Naive thymus-derived CD4-positive, alpha-beta T cell (primary cell): ENCODE data around the gene IGFL4. TPM values are rescaled to one million over a fixed set of nuclear protein-coding genes. Genes with fewer than 3 reads are reported as not detected.
A peak's percentile ranks its signal among the peaks of the same experiment; 100 is the strongest.

Experiments used
- ATAC-seq: fragments of 150-1000 bp; cut with Tn5 transposase; 2 replicates; pipeline ENCODE4 v1.10.0; 2021; ENCODE audit warnings: mild to moderate bottlenecking, moderate library complexity
- CTCF ChIA-PET: fragments of 350-600 bp; sonication (Branson Sonifier 250); formaldehyde crosslinking; loops from one replicate; lab custom pipeline; 2021; ENCODE audit warnings: antibody characterized with exemption; lab: Charles Lee
- POLR2A ChIA-PET: fragments of 350-600 bp; sonication (Branson Sonifier 250); formaldehyde crosslinking; loops from one replicate; lab custom pipeline; 2021; ENCODE audit warnings: antibody characterized with exemption, inconsistent platforms; lab: Charles Lee
- DNase-seq, 9 donors: peaks; one replicate each; pipeline versions ENCODE4 v3.0.0 to v3.0.0-alpha.2; 2020 to 2022; ENCODE audit warnings: mixed read lengths in 1 of 9
- H3K27ac ChIP-seq: one replicate; pipeline ENCODE4 v1.7.0; 2013; ENCODE audit warnings: mild to moderate bottlenecking, low read depth, low read length, moderate library complexity
- H3K27me3 ChIP-seq, 2 donors: one replicate each; pipeline ENCODE4 v1.7.0; 2013; ENCODE audit warnings: low read length in 2 of 2, mild to moderate bottlenecking in 2 of 2, moderate library complexity in 2 of 2; ENCODE audit not compliant: control insufficient read depth in 2 of 2, insufficient read depth in 2 of 2
- H3K36me3 ChIP-seq, 3 experiments: 1 replicate in 2 of 3; 2 replicates in 1 of 3; pipeline ENCODE4 v1.7.0; 2013; ENCODE audit warnings: low read length in 3 of 3, mild to moderate bottlenecking in 3 of 3, moderate library complexity in 1 of 3; ENCODE audit not compliant: insufficient read depth in 3 of 3, control insufficient read depth in 2 of 3
- H3K4me1 ChIP-seq, 2 donors: one replicate each; pipeline ENCODE4 v1.7.0; 2013; ENCODE audit warnings: low read length in 2 of 2, mild to moderate bottlenecking in 2 of 2, moderate library complexity in 1 of 2; ENCODE audit not compliant: control insufficient read depth in 2 of 2, insufficient read depth in 2 of 2
- H3K4me3 ChIP-seq: 2 replicates; pipeline ENCODE4 v1.7.0; 2013; ENCODE audit warnings: mild to moderate bottlenecking, low read length
- H3K9me3 ChIP-seq, 3 experiments: 1 replicate in 2 of 3; 2 replicates in 1 of 3; pipeline ENCODE4 v1.7.0; 2013; ENCODE audit warnings: low read length in 3 of 3; ENCODE audit not compliant: control insufficient read depth in 2 of 3
- H3K27ac Mint-ChIP-seq, 9 donors: one replicate each; pipeline ENCODE4 v1.8.0; 2020 to 2022; ENCODE audit warnings: mixed read lengths in 9 of 9, mild to moderate bottlenecking in 8 of 9, moderate library complexity in 5 of 9, inconsistent platforms in 2 of 9
- H3K27me3 Mint-ChIP-seq, 5 donors: one replicate each; pipeline ENCODE4 v1.8.0; 2021 to 2022; ENCODE audit warnings: mixed read lengths in 5 of 5, mild to moderate bottlenecking in 1 of 5
- H3K36me3 Mint-ChIP-seq, 5 donors: one replicate each; pipeline ENCODE4 v1.8.0; 2020 to 2022; ENCODE audit warnings: mixed read lengths in 5 of 5, mild to moderate bottlenecking in 3 of 5, inconsistent platforms in 1 of 5
- H3K4me1 Mint-ChIP-seq, 7 donors: one replicate each; pipeline ENCODE4 v1.8.0; 2020 to 2022; ENCODE audit warnings: mixed read lengths in 7 of 7, mild to moderate bottlenecking in 3 of 7, inconsistent platforms in 1 of 7
- H3K4me3 Mint-ChIP-seq, 10 donors: one replicate each; pipeline ENCODE4 v1.8.0; 2020 to 2022; ENCODE audit warnings: mild to moderate bottlenecking in 10 of 10, mixed read lengths in 10 of 10, moderate library complexity in 6 of 10, inconsistent platforms in 2 of 10
- H3K9me3 Mint-ChIP-seq, 11 donors: one replicate each; pipeline ENCODE4 v1.8.0; 2020 to 2022; ENCODE audit warnings: mixed read lengths in 11 of 11, mild to moderate bottlenecking in 4 of 11, inconsistent platforms in 1 of 11, moderate library complexity in 1 of 11
- intact Hi-C, 2 donors: fragments of 100-400 bp; cut with micrococcal nuclease; formaldehyde crosslinking; loops; one replicate each; pipeline ENCODE4 v1.15.1; 2023
- polyA plus RNA-seq, 2 donors: library from polyadenylated mRNA; unstranded; fragments of 300-500 nt; fragmentation: Illumina TruSeq; gene quantifications; one replicate each; pipeline ENCODE4 v1.2.3, GENCODE V29; 2021
- total RNA-seq, 6 experiments: library from RNA in 5 of 6; stranded (reverse) in 5 of 6; gene quantifications; 1 replicate in 5 of 6; 2 replicates in 1 of 6; pipeline ENCODE4 v1.2.3 and lab custom pipeline; 2021 to 2026

Gene IGFL4
- total and polyA plus RNA-seq, 7 experiments from 2014 or later = not detected

DNA sequence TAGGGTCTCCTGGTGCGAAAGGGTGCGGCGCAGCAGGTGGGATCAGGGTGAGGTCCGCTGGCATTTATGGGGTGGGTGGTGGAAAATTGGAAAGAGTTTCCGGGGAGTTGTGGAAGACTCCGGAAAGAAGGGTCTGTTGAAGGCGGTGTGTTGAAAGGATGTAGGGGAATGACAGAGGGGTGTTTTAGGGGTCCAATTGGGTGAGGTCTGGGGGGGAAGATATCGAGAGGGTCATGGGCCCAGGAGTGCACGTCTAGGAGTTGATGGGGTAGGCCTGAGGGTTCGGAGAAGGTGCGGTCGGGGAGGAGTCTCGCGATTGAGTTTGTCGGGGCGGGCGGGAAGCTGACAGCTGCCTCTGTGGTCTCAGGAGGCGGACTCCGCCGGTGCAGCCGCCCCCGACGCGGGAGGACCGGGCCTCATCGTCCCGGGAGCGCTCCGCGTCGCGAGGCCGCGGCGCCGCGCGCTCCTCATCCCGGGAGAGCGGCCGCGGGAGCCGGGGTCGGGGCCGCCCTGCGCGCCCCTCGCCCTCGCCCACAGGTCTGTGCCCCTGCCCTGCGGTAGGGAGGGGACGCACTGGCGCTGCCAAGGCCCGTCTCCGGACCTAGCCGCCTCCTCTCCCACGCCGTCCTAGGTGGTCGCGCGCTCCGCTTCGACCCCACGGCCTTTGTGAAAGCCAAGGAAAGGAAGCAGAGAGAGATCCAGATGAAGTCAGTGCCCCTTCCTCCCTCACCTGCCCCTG, 24.9 kb downstream of the IGFL4 start:
- H3K9me3 Mint-ChIP-seq = no peaks in the 10 kb centered on the region

DNA sequence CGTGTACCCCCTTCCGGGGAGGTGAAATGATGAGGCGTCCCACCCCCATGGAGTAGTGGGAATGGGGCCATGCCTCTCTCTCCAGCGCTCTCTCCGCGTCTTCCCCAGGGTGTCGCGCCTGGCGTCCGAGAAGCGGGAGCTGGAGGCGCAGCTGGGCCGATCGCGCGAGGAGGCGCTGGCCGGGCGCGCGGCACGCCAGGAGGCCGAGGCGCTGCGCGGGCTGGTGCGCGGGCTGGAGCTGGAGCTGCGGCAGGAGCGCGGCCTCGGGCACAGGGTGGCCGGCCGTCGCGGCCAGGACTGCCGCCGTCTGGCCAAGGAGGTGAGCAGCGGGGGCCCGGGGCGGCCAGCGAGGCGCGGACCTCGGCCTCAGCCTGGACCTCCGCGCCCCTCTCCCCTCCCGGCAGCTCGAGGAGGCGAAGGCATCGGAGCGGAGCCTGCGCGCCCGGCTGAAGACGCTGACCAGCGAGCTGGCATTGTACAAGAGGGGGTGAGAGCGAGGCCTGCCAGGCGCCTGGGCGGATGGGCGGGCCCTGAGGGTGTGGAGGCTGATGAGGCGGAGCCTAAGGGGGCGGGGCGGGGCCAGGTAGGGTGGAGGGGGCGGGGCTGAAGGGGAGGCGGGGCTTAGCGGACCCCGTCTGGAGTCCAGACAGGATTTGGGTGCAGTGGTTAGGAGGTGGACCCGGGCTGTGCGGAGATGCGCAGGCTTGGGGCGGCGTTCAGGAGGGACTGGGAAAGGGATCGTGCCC, 25.7 kb downstream of the IGFL4 start:
- intact Hi-C loops = loop anchor here (5.0 kb wide), 3 partner anchors 88 to 243 kb away; partner anchors contain the start of gene MYPOP (in 2 of the 2)
- Mint-ChIP-seq H3K27me3 (peaks cover 5 to 17% (median 12%) of the 10 kb centered on the region in 5 donors), H3K4me3 (peak overlapping the region; percentile 78 to 97 (median 84)), H3K4me1 (peaks cover 12 to 23% (median 18%) of the 10 kb centered on the region in 7 donors), H3K36me3 (peaks cover 3 to 20% (median 12%) of the 10 kb centered on the region in 5 donors), H3K9me3 (no peaks in the 10 kb centered on the region), H3K27ac (no peak overlapping the region)
- DNase-seq = peak; percentile 34 to 74 (median 57)
- peaks cover 0 to 5% (median 0%) of the 10 kb centered on the region in 3 experiments for H3K36me3 ChIP-seq
- ATAC-seq = peak; percentile 79
- ChIA-PET POLR2A (no interaction called here), CTCF (interaction anchor here (0.6 to 0.7 kb wide), 2 partner anchors 87 to 391 kb away, joined by 3 read pairs; no protein-coding TSS in a partner anchor)
- peak overlapping the region; percentile 62 for H3K4me3 ChIP-seq
- no peaks in the 10 kb centered on the region for H3K9me3 ChIP-seq
- H3K27me3 ChIP-seq = peaks cover 0 to 6% of the 10 kb centered on the region in 2 donors
- peaks cover 0 to 7% of the 10 kb centered on the region in 2 donors for H3K4me1 ChIP-seq
- H3K27ac ChIP-seq = no peak overlapping the region

More for the DNA sequence above, 24.9 kb downstream of the IGFL4 start:
- peak overlapping the region in 7 of 9 donors; percentile 28 to 82 (median 50) for H3K27ac Mint-ChIP-seq
- peaks cover 11 to 23% (median 18%) of the 10 kb centered on the region in 7 donors for H3K4me1 Mint-ChIP-seq
- H3K36me3 ChIP-seq = no peaks in the 10 kb centered on the region
- H3K27ac ChIP-seq = peak overlapping the region; percentile 55
- H3K9me3 ChIP-seq = no peaks in the 10 kb centered on the region
- peak overlapping the region; percentile 62 for H3K4me3 ChIP-seq
- H3K4me1 ChIP-seq = peaks cover 0 to 7% of the 10 kb centered on the region in 2 donors
- peaks cover 0 to 6% of the 10 kb centered on the region in 2 donors for H3K27me3 ChIP-seq
- peaks cover under 1 to 12% (median 6%) of the 10 kb centered on the region in 5 donors for H3K36me3 Mint-ChIP-seq
- DNase-seq = peak in 7 of 9 donors; percentile 25 to 49 (median 34)
- ATAC-seq = peak; percentile 49
- peak overlapping the region; percentile 85 to 97 (median 92) for H3K4me3 Mint-ChIP-seq
- ChIA-PET CTCF (no interaction called here), POLR2A (no interaction called here)
- H3K27me3 Mint-ChIP-seq = peaks cover 5 to 17% (median 12%) of the 10 kb centered on the region in 5 donors
- intact Hi-C loops = loop anchor here (1.0 to 5.0 kb wide), 8 partner anchors 21 to 246 kb away; partner anchors contain the start of genes CCDC61 (in 2 of the 2), MYPOP (in 2 of the 2) and SYMPK (in 1 of the 2)

DNA sequence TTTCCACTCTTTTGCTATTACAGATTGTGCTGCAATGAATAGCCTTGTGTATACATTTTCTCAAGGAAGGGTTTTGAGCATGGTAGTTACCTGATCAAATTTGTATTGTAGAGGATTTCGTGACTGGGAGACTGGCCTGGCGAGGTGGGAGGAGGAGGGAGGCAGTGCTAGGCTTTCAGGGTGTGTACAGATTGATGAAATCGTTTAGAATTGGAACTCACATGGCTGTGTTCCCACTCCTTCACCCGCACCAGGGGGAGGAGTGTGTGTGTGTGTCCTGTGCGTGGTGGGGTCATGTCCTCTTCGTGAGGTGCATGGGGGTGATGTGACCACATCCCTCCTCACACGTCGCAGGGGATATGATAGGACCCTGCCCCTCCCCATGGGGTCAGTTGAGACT, 26.3 kb downstream of the IGFL4 start:
- peak overlapping the region; percentile 41 to 94 (median 78) for H3K4me3 Mint-ChIP-seq
- H3K9me3 ChIP-seq = no peaks in the 10 kb centered on the region
- H3K27ac ChIP-seq = no peak overlapping the region
- H3K27ac Mint-ChIP-seq = no peak overlapping the region
- intact Hi-C loops = loop anchor here in 1 of 2 donors (5.0 kb wide), 1 partner anchor 242 kb away; no protein-coding TSS in a partner anchor
- peaks cover 16 to 23% (median 21%) of the 10 kb centered on the region in 7 donors for H3K4me1 Mint-ChIP-seq
- ChIA-PET CTCF (interaction anchor here (0.7 kb wide), 1 partner anchor 86 kb away, joined by 3 read pairs; no protein-coding TSS in a partner anchor), POLR2A (no interaction called here)
- no peak for DNase-seq
- no peak overlapping the region for H3K4me3 ChIP-seq
- H3K9me3 Mint-ChIP-seq = no peaks in the 10 kb centered on the region
- H3K27me3 ChIP-seq = peaks cover 0 to 6% of the 10 kb centered on the region in 2 donors
- peaks cover 3 to 23% (median 13%) of the 10 kb centered on the region in 5 donors for H3K36me3 Mint-ChIP-seq
- H3K4me1 ChIP-seq = peaks cover 0 to 7% of the 10 kb centered on the region in 2 donors
- peaks cover 0 to 6% (median 0%) of the 10 kb centered on the region in 3 experiments for H3K36me3 ChIP-seq
- no peak for ATAC-seq
- peaks cover 5 to 17% (median 12%) of the 10 kb centered on the region in 5 donors for H3K27me3 Mint-ChIP-seq

DNA sequence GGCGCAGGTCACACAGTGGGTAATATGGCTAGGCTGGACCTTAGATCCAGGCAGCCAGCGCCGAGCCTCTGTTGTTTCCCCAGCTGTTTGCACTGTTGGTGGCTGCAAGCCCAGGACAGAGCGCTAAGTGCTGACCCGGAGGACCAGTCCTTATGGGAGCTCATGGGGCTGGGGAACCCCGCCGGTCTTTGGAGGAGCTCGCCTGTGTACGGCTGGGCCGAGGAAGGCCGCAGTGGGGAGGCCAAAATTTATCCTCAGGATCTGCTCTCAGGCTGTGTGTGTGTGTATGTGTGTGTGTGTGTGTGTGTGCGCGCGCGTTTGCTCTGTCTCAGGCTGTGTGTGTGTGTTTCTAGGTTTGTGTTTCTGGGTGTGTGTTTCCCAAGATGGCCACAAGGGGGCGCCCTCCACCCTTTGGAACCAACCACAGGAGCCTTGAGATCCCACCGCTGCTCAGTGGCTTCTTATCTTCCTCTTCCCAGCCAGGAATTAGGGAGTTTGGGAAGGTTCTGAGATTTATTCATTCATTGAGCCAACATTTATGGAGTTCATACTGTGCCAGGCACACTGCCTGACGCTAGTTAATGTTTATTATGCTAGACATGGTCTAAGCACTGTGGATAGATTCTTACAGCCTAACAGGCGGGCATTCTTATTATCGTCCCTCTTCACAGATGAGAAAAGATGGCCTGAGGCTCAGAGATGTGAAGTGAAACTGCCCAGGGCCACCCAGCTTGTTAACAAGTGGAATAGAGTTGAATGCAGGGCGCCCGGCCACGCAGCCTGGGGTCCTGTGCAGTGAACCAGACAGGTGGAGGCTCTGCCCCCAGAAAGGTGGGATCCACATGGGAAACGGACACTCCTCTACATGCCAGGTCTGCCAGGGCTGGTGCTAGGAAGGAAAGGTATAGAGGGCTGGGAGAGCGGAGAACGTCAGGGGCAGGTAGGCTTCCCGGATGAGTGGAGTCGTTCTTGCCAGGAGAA, 31.0 kb downstream of the IGFL4 start:
- POLR2A ChIA-PET = no interaction called here
- peaks cover 3 to 45% (median 24%) of the 10 kb centered on the region in 5 donors for H3K36me3 Mint-ChIP-seq

DNA sequence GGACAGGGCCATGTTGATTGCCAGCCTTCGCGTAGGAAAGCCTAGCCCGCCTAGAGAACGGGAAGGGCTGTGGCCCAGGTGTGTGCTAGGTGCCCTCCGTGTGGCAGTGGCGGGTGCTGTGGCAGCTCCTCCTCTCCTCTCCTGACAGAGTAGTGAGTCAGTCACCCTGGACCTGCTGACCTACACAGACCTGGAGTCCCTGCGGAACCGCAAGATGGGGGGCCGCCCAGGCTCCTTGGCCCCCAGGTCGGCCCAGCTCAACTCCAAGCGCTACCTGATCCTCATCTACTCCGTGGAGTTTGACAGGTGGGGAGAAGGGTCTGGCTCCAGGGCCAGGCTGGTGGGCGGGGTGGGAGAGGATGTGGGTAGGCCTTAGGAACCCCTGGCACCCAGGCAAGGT, 34.4 kb downstream of the IGFL4 start:
- POLR2A ChIA-PET = no interaction called here
- H3K36me3 ChIP-seq = peaks cover 0 to 34% (median 0%) of the 10 kb centered on the region in 3 experiments
- no peaks in the 10 kb centered on the region for H3K9me3 ChIP-seq
- H3K27ac ChIP-seq = no peak overlapping the region
- H3K4me3 ChIP-seq = no peak overlapping the region
- CTCF ChIA-PET = no interaction called here
- Mint-ChIP-seq H3K9me3 (no peaks in the 10 kb centered on the region), H3K4me1 (peaks cover 0 to 6% (median under 1%) of the 10 kb centered on the region in 7 donors), H3K27ac (no peak overlapping the region), H3K36me3 (peaks cover 3 to 43% (median 22%) of the 10 kb centered on the region in 5 donors), H3K27me3 (no peaks in the 10 kb centered on the region), H3K4me3 (no peak overlapping the region)
- ATAC-seq (no peak), DNase-seq (no peak)
- no peaks in the 10 kb centered on the region for H3K4me1 ChIP-seq
- intact Hi-C loops = no loop called here
- no peaks in the 10 kb centered on the region for H3K27me3 ChIP-seq

More for the DNA sequence above, 31.0 kb downstream of the IGFL4 start:
- no peaks in the 10 kb centered on the region for H3K4me1 ChIP-seq
- intact Hi-C loops = loop anchor here (1.0 to 5.0 kb wide), 3 partner anchors 15 to 241 kb away; partner anchors contain the start of genes CCDC61 (in 1 of the 2) and SIX5 (in 1 of the 2)
- H3K4me3 Mint-ChIP-seq = peak overlapping the region in 1 of 10 donors; percentile 77
- peak overlapping the region in 2 of 9 donors; percentile 45 to 71 for H3K27ac Mint-ChIP-seq
- CTCF ChIA-PET = interaction anchor here (0.6 to 1.3 kb wide), 7 partner anchors 10 to 833 kb away, joined by 3 to 4 read pairs (median 3); no protein-coding TSS in a partner anchor
- H3K36me3 ChIP-seq = peaks cover 0 to 26% (median 0%) of the 10 kb centered on the region in 3 experiments
- H3K9me3 Mint-ChIP-seq = no peaks in the 10 kb centered on the region
- no peak overlapping the region for H3K4me3 ChIP-seq
- peaks cover 6 to 10% (median 6%) of the 10 kb centered on the region in 7 donors for H3K4me1 Mint-ChIP-seq
- ATAC-seq (peak; percentile 85), DNase-seq (peak; percentile 25 to 68 (median 54))
- H3K27me3 Mint-ChIP-seq = peaks cover 5 to 9% (median 6%) of the 10 kb centered on the region in 5 donors
- peaks cover 0 to 6% of the 10 kb centered on the region in 2 donors for H3K27me3 ChIP-seq
- H3K9me3 ChIP-seq = no peaks in the 10 kb centered on the region
- H3K27ac ChIP-seq = no peak overlapping the region
